Left renal cortex interstitium (tissue), 4 donors: ENCODE results near the gene AKAP7. TPM values are rescaled to one million over a fixed set of nuclear protein-coding genes. Genes with fewer than 3 reads are reported as not detected.
"Not testable (repeated sequence)": the region's sequence is repeated elsewhere in the genome, so short reads cannot be mapped to it uniquely, and the experiment has no call there.

Experiments used
- DNase-seq, 4 donors: peaks; one replicate each; pipeline ENCODE4 v3.0.0-alpha.2; 2013; ENCODE audit warnings: low read depth in 4 of 4, low spot score in 2 of 4, missing footprints in 1 of 4
- polyA plus RNA-seq, 4 donors: library from polyadenylated mRNA; unstranded; fragments of 120-200 nt; gene quantifications; one replicate each; pipeline ENCODE4 v1.2.1, GENCODE V29; 2013; ENCODE audit not compliant: insufficient read length in 4 of 4

The AKAP7 gene
- polyA plus RNA-seq, 4 donors: 7.9 to 15.9 (median 12.4) TPM

GRCh38 chr6:131250936-131251335 is 115.7 kb downstream of the AKAP7 start:
- DNase-seq: no peak

GRCh38 chr6:131251590-131252199 is 116.4 kb downstream of the AKAP7 start:
- no peak for DNase-seq

GRCh38 chr6:131255434-131255833 is 120.2 kb downstream of the AKAP7 start:
- no peak for DNase-seq

- DNase-seq: no peak
Observed at GRCh38 chr6:131255911-131256310, 120.6 kb downstream of the AKAP7 start.

- no peak for DNase-seq
Observed at GRCh38 chr6:131257104-131257503, 121.8 kb downstream of the AKAP7 start.

GRCh38 chr6:131258010-131258652 is 122.9 kb downstream of the AKAP7 start:
- no peak for DNase-seq

DNA sequence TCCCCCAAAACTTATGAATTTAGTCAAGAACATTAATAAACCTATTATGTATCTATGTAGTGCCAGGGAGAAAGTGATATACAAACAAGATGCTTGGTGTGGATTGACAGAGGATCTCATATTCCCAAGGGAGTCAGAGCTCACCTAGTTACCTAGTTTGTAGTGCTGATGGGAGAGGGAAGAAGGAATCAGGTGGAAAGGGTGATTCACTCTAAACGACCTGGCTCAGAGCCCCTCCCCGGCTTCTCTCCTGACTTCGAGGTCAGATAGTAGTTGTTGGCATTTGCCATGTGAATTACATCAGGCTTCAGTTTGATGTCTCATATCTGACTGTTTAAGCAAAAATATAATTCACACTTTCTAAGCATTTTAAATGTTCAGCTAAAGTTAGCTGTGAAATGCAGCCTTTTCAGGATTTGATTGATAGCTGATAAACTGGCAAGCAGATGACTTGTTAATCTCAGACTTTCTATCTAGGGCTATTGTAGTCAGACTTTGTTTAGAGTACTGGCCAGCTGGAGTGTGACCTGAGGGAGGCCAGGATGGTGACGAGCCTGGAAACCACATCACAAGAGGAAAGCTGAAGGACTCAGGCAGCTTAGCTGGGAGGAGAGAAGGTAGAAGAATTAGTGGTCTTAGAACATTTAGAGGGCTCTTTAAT is 123.7 kb downstream of the AKAP7 start:
- no peak for DNase-seq

GRCh38 chr6:131260960-131261359 is 125.7 kb downstream of the AKAP7 start:
- DNase-seq: not testable (repeated sequence)

- DNase-seq: no peak
Observed at GRCh38 chr6:131262060-131262459, 126.8 kb downstream of the AKAP7 start.

- DNase-seq: no peak
Observed at GRCh38 chr6:131265939-131266338, 130.7 kb downstream of the AKAP7 start.

GRCh38 chr6:131268303-131268702 is 133.0 kb downstream of the AKAP7 start:
- no peak for DNase-seq

GRCh38 chr6:131269565-131270391 is 134.5 kb downstream of the AKAP7 start:
- DNase-seq: no peak

DNA sequence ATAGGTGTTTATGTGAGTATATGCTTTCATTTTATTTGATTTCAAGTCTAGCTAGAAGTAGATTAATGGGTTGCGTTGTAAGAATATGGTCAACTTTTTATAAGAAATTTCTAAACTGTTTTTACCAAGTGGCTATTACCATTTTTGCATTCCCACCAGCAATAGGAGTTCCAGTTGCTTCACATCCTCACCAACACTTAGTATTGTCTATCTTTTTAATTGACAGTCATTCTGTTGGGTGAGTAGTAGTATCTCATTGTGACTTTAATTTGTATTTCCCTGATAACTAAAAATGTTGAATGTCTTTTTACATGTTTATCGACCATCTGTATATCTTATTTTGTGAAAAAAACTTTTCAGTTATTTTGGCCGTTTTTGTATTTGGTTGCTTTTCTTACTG is 135.3 kb downstream of the AKAP7 start:
- no peak for DNase-seq

DNA sequence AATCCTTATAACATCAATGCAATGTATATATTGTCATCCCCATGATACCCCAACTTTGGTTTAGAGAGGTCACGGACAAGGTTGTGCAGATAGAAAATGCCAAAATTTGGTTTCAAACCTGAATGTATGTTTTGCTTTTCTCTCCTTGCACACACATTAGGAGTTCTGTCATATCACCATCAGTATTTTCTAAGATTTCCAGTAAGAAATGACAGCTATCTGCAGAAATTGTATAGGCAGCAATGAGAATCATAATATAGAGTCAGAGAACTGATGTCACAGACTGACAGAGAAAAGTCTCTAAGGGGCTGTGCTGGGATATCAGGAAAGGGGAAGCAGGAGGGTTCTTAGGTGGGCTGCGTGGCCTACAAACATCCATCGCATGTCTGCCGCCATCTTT is 140.0 kb downstream of the AKAP7 start:
- no peak for DNase-seq

GRCh38 chr6:131277591-131277990 is 142.3 kb downstream of the AKAP7 start:
- DNase-seq: no peak

DNA sequence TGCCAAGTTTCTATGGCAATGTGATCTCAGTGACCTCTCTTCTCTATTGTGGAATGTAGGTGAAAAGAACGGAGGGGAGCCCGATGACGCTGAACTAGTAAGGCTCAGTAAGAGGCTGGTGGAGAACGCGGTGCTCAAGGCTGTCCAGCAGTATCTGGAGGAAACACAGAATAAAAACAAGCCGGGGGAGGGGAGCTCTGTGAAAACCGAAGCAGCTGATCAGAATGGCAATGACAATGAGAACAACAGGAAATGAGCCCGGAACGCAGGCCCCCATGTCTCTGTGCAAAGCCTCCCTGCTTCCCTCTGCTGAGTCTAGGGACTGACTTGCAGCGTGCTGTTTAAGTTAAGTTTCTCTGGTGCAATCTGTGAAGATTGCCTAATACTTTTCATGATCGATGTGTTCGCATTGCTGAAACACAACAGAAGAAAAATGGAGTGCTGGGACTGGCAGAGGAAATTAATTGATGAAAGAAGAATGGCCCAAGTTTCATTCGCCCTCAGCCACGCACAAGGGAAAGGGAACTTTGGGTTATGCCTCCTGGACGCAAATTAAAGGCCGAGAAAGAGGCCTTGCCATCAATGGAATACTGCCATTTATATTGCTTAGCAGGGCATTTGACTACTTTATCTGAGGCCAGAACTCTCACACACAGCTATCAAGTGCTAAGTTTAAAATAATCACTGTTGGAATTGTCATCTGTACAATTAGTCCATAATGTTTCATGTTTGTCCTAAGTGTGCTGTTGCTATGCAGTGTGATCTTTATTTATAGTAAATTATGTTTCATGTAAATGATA is 146.4 kb downstream of the AKAP7 start:
- no peak for DNase-seq

- DNase-seq: no peak
Observed at GRCh38 chr6:131282365-131282764, 147.1 kb downstream of the AKAP7 start.

DNA sequence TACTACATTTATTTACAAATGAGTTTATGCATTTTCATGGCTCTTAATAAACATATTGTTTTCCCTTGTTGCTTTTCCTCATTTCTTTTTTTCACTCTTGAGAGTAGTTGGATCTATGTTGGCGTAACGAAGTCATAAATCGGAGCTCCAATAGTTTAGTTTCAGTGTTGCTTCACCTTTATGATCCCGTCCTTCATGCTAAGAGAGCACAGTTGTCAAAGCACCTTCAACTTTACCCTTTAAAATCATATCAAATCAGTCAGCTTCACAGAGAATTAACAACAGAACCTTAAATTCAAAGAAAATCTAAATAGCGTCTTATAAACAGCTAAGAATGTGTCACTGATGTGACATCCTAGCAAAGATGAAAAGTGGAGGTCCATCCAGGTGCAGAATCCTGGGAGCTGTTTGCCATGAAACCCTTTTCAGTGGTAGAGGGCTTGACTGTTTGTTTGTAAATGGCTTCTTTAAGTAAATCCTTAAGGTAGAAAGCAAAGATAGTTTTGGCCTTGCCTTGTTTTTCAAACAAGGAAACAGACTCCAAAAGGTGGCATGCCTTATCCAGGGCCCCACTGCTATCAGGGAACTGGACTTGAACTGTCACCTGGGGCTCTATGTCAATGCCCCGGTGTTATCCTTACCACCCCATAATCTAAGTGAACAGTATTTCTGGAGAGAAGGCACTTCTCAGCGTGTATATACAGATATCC is 148.4 kb downstream of the AKAP7 start:
- no peak for DNase-seq

- DNase-seq: no peak
Observed at GRCh38 chr6:131285548-131285947, 150.3 kb downstream of the AKAP7 start.
